HG02943 (cell line): ENCODE measurements around the gene NUP62.

ENCODE experiments used
- ATAC-seq: cut with Tn5 transposase; IDR thresholded peaks from one replicate; pipeline ENCODE4 v1.9.1; 2021; ENCODE audit warnings: mild to moderate bottlenecking, low read depth, moderate library complexity; ENCODE audit not compliant: unreplicated experiment

Gene NUP62

DNA sequence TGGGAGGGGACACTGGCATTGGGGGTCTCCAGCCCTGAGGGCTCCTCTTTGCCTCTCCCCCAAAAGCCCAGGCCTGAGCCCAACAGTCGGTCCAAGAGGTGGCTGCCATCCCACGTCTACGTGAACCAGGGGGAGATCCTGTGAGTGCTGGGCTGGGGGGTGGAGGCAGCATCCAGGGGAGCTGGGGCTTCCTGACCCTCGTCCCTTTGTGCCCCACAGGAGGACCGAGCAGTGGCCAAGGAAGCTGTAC, 71.5 kb downstream of the NUP62 start:
- no peak for ATAC-seq

DNA sequence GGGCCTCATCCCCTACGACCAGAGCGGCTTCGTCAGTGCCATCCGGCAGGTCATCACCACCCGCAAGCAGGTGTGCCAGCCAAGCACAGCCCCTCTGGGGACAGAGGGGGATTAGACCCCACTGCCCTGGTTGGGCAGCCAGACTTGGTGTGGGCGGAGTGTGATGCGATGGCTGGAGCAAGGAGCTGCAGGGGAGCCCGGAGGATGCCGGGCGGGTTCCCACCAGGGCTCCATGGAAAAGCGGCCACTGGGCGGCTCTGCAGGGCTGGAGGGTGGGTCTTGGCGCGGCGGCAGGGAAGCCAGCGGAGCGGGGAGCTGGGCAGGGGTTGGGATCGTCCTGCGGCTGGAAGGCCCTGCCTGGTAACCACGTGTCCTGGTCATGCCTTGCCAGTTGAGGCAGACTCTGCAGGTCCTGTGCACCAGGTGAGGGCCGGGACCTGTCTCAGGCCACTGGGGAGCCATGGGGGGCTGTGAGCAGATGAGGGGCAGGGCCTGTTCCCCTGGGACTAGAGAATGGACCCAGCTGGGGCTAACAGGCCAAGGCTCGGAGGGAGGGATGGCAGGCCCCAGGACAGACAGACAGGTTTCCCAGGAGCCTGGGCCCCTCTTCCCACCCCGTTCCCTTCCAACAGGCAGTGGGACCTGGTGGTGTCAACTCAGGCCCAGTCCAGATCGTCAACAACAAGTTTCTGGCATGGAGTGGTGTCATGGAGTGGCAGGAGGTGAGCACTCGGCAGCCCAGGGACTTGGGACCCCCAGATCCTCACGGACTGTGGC, 72.1 kb downstream of the NUP62 start:
- no peak for ATAC-seq
